H9 (cell line): Measurements from ENCODE around the gene GRWD1. TPM values are rescaled to one million over a fixed set of nuclear protein-coding genes. Genes with fewer than 3 reads are reported as not detected.

Experiments
- DNase-seq: peaks from one replicate; pipeline ENCODE4 v3.0.0-alpha.2; 2017
- H2AFZ ChIP-seq: one replicate; pipeline ENCODE4 v1.6.1; 2013; ENCODE audit warnings: mild to moderate bottlenecking, low read length, control low read depth, moderate library complexity
- H2AK5ac ChIP-seq: 2 replicates; pipeline ENCODE4 v1.6.1; 2013; ENCODE audit warnings: low read length, control low read depth, mixed read lengths; ENCODE audit not compliant: insufficient read length
- H2BK120ac ChIP-seq: one replicate; pipeline ENCODE4 v1.6.1; 2013; ENCODE audit warnings: low read depth, mild to moderate bottlenecking, low read length, control low read depth, inconsistent platforms; ENCODE audit not compliant: poor library complexity, severe bottlenecking
- H2BK12ac ChIP-seq: 2 replicates; pipeline ENCODE4 v1.6.1; 2013; ENCODE audit warnings: low read length, control low read depth, mixed read lengths, low read depth; ENCODE audit not compliant: insufficient read length
- H2BK15ac ChIP-seq: 2 replicates; pipeline ENCODE4 v1.6.1; 2013; ENCODE audit warnings: low read depth, low read length, control low read depth
- H2BK20ac ChIP-seq: one replicate; pipeline ENCODE4 v1.6.1; 2013; ENCODE audit warnings: low read depth, mild to moderate bottlenecking, low read length, control low read depth, inconsistent platforms; ENCODE audit not compliant: poor library complexity, severe bottlenecking
- H2BK5ac ChIP-seq: 2 replicates; pipeline ENCODE4 v1.6.1; 2013; ENCODE audit warnings: low read length, control low read depth, mixed read lengths; ENCODE audit not compliant: insufficient read length
- H3K14ac ChIP-seq: 2 replicates; pipeline ENCODE4 v1.6.1; 2013; ENCODE audit warnings: low read length, control low read depth; ENCODE audit not compliant: insufficient read depth
- H3K18ac ChIP-seq: 2 replicates; pipeline ENCODE4 v1.6.1; 2013; ENCODE audit warnings: low read depth, mild to moderate bottlenecking, mixed read lengths, low read length, control low read depth; ENCODE audit not compliant: insufficient read length
- H3K23ac ChIP-seq: 2 replicates; pipeline ENCODE4 v1.6.1; 2013; ENCODE audit warnings: low read length, control low read depth, mixed read lengths, low read depth; ENCODE audit not compliant: insufficient read length
- H3K23me2 ChIP-seq: 2 replicates; pipeline ENCODE4 v1.6.1; 2013; ENCODE audit warnings: low read depth, mild to moderate bottlenecking, mixed read lengths, low read length, control low read depth; ENCODE audit not compliant: insufficient read length, poor library complexity, severe bottlenecking
- H3K27ac ChIP-seq: 2 replicates; pipeline ENCODE4 v1.5.1; 2013; ENCODE audit warnings: low read length, control low read depth, mixed read lengths, low read depth; ENCODE audit not compliant: insufficient read length
- H3K27me3 ChIP-seq: 2 replicates; pipeline ENCODE4 v1.6.1; 2013; ENCODE audit warnings: low read length, control low read depth, inconsistent platforms; ENCODE audit not compliant: insufficient read depth
- H3K4ac ChIP-seq: 2 replicates; pipeline ENCODE4 v1.6.1; 2013; ENCODE audit warnings: low read depth, mild to moderate bottlenecking, control low read depth, inconsistent platforms, low read length, moderate library complexity
- H3K4me1 ChIP-seq: 2 replicates; pipeline ENCODE4 v1.6.1; 2013; ENCODE audit warnings: low read length, control low read depth, inconsistent platforms; ENCODE audit not compliant: insufficient read depth
- H3K4me2 ChIP-seq: 2 replicates; pipeline ENCODE4 v1.6.1; 2013; ENCODE audit warnings: low read length, control low read depth, mixed read lengths; ENCODE audit not compliant: insufficient read length, insufficient read depth
- H3K56ac ChIP-seq: 2 replicates; pipeline ENCODE4 v1.6.1; 2013; ENCODE audit warnings: low read depth, mild to moderate bottlenecking, mixed read lengths, low read length, control low read depth; ENCODE audit not compliant: insufficient read length
- H3K79me1 ChIP-seq: 2 replicates; pipeline ENCODE4 v1.6.1; 2013; ENCODE audit warnings: low read depth, mild to moderate bottlenecking, moderate library complexity, low read length, control low read depth, inconsistent platforms; ENCODE audit not compliant: insufficient read depth, poor library complexity, severe bottlenecking
- H3K79me2 ChIP-seq: 2 replicates; pipeline ENCODE4 v1.6.1; 2013; ENCODE audit warnings: low read length, control low read depth, inconsistent platforms; ENCODE audit not compliant: insufficient read depth
- H3K9ac ChIP-seq: 2 replicates; pipeline ENCODE4 v1.6.1; 2013; ENCODE audit warnings: low read length, control low read depth, mixed read lengths; ENCODE audit not compliant: insufficient read length; ENCODE audit errors: extremely low read depth
- H3K9me3 ChIP-seq: one replicate; pipeline ENCODE4 v1.6.1; 2013; ENCODE audit warnings: low read depth, low read length, inconsistent platforms; ENCODE audit not compliant: control insufficient read depth
- H3T11ph ChIP-seq: one replicate; pipeline ENCODE4 v1.6.1; 2013; ENCODE audit warnings: mild to moderate bottlenecking, low read length, control low read depth, inconsistent platforms
- H4K20me1 ChIP-seq: one replicate; pipeline ENCODE4 v1.6.1; 2013; ENCODE audit not compliant: control insufficient read depth, insufficient read length, insufficient read depth
- H4K5ac ChIP-seq: 2 replicates; pipeline ENCODE4 v1.6.1; 2013; ENCODE audit warnings: low read depth, mild to moderate bottlenecking, mixed read lengths, low read length, control low read depth; ENCODE audit not compliant: insufficient read length
- H4K8ac ChIP-seq: replicated peaks from 2 replicates; pipeline ENCODE4 v1.6.1; 2013; ENCODE audit warnings: low read length, control low read depth, mixed read lengths, low read depth; ENCODE audit not compliant: insufficient read length
- H4K91ac ChIP-seq: 2 replicates; pipeline ENCODE4 v1.6.1; 2013; ENCODE audit warnings: low read depth, mild to moderate bottlenecking, moderate library complexity, mixed read lengths, low read length, control low read depth; ENCODE audit not compliant: insufficient read length
- H3K27ac Mint-ChIP-seq, 3 experiments: 2 replicates in 2 of 3; 3 replicates in 1 of 3; pipeline ENCODE4 v1.8.0; 2020 to 2021; ENCODE audit warnings: mixed read lengths in 3 of 3, mild to moderate bottlenecking in 1 of 3, moderate library complexity in 1 of 3
- H3K27me3 Mint-ChIP-seq: 2 replicates; pipeline ENCODE4 v1.8.0; 2021; ENCODE audit warnings: low read depth, mild to moderate bottlenecking, moderate library complexity, mixed read lengths
- H3K36me3 Mint-ChIP-seq, 3 experiments: 2 replicates in 2 of 3; 3 replicates in 1 of 3; pipeline ENCODE4 v1.8.0; 2020 to 2021; ENCODE audit warnings: low read depth in 3 of 3, mixed read lengths in 3 of 3; ENCODE audit not compliant: insufficient read depth in 1 of 3
- H3K4me1 Mint-ChIP-seq, 2 experiments: 2 replicates each; pipeline ENCODE4 v1.8.0; 2020; ENCODE audit warnings: mixed read lengths in 2 of 2
- H3K4me3 Mint-ChIP-seq, 2 experiments: 2 replicates in 1 of 2; 3 replicates in 1 of 2; pipeline ENCODE4 v1.8.0; 2020 to 2021; ENCODE audit warnings: mild to moderate bottlenecking in 2 of 2, mixed read lengths in 2 of 2, moderate library complexity in 1 of 2
- H3K9me3 Mint-ChIP-seq, 2 experiments: 2 replicates in 1 of 2; 3 replicates in 1 of 2; pipeline ENCODE4 v1.8.0; 2020; ENCODE audit warnings: mild to moderate bottlenecking in 2 of 2, mixed read lengths in 2 of 2, moderate library complexity in 1 of 2
- CTCF ChIP-seq: fragments of 200-600 bp; sonication (generic); conservative IDR thresholded peaks from 3 replicates; pipeline ENCODE4 v1.8.0; 2021; ENCODE audit warnings: antibody characterized with exemption, mild to moderate bottlenecking
- WGBS: extraction: QIAGEN DNeasy Blood & Tissue Kit; methylation state at CpG from one replicate; pipeline ENCODE4 v1.1.7; 2013; ENCODE audit warnings: missing lambda C conversion rate, low lambda C conversion rate, mixed read lengths; ENCODE audit not compliant: insufficient read length; ENCODE audit errors: extremely low coverage; 5-methylcytosine and 5-hydroxymethylcytosine counted together
- total RNA-seq: library from RNA; stranded (reverse); gene quantifications from 2 replicates; pipeline ENCODE4 v1.2.1, GENCODE V29; 2021

The GRWD1 gene
- total RNA-seq, 1 experiment from 2014 or later: 92.0 TPM

GRCh38 chr19:48454150-48454730, 8.5 kb downstream of the GRWD1 start:
- no peaks in the 10 kb centered on the region for H3K27me3 Mint-ChIP-seq
- no peak overlapping the region for H2BK20ac ChIP-seq
- peaks cover 6 to 7% of the 10 kb centered on the region in 2 experiments; a peak in 3 of 4 replicates for H3K4me1 Mint-ChIP-seq
- no peak overlapping the region for H2BK120ac ChIP-seq
- no CpG with 5 or more reads among the region's 22 CpGs for WGBS
- H3K23me2 ChIP-seq: no peaks in the 10 kb centered on the region
- no peak overlapping the region for H4K91ac ChIP-seq
- no peak overlapping the region for H3K56ac ChIP-seq
- H2BK5ac ChIP-seq: no peak overlapping the region
- H3K4me1 ChIP-seq: no peaks in the 10 kb centered on the region
- no peak overlapping the region for H2AFZ ChIP-seq
- no peak overlapping the region for H2BK15ac ChIP-seq
- H3K36me3 Mint-ChIP-seq: peaks cover 27 to 82% (median 58%) of the 10 kb centered on the region in 3 experiments
- H3K27ac Mint-ChIP-seq: no peak overlapping the region
- H3K27ac ChIP-seq: no peak overlapping the region
- no peak overlapping the region for H2AK5ac ChIP-seq
- no peak overlapping the region for H3K14ac ChIP-seq
- no peak for TF ChIP-seq CTCF
- H3K18ac ChIP-seq: no peak overlapping the region
- H3K9me3 Mint-ChIP-seq: no peaks in the 10 kb centered on the region
- no peak overlapping the region for H4K5ac ChIP-seq
- DNase-seq: no peak
- no peak overlapping the region for H4K8ac ChIP-seq
- no peaks in the 10 kb centered on the region for H3K79me2 ChIP-seq
- no peak overlapping the region for H3K4me2 ChIP-seq
- H3K9ac ChIP-seq: no peak overlapping the region
- H3K4ac ChIP-seq: no peak overlapping the region
- no peaks in the 10 kb centered on the region for H3K27me3 ChIP-seq
- H3K4me3 Mint-ChIP-seq: no peak overlapping the region
- no peaks in the 10 kb centered on the region for H3K9me3 ChIP-seq
- no peak overlapping the region for H3K23ac ChIP-seq
- no peaks in the 10 kb centered on the region for H4K20me1 ChIP-seq
- H3T11ph ChIP-seq: no peak overlapping the region
- H3K79me1 ChIP-seq: no peaks in the 10 kb centered on the region
- no peak overlapping the region for H2BK12ac ChIP-seq
